GM19395 (cell line): ENCODE results near the gene RNF26.

Experiments
- ATAC-seq: cut with Tn5 transposase; IDR thresholded peaks from one replicate; pipeline ENCODE4 v1.9.1; 2021; ENCODE audit warnings: mild to moderate bottlenecking, moderate library complexity; ENCODE audit not compliant: unreplicated experiment

RNF26 gene

GRCh38 chr11:119350302-119350701, 16.0 kb downstream of the RNF26 start:
- no peak for ATAC-seq

- ATAC-seq: no peak
Measured at GRCh38 chr11:119351232-119351631, 16.9 kb downstream of the RNF26 start.

GRCh38 chr11:119352857-119353260, 18.5 kb downstream of the RNF26 start:
- ATAC-seq: no peak

- ATAC-seq: no peak
Measured at GRCh38 chr11:119355091-119355843, 20.9 kb downstream of the RNF26 start.

GRCh38 chr11:119356349-119357031, 22.2 kb downstream of the RNF26 start:
- ATAC-seq: peak; percentile 75

GRCh38 chr11:119357074-119357473, 22.7 kb downstream of the RNF26 start:
- ATAC-seq: no peak

GRCh38 chr11:119359365-119360214, 25.3 kb downstream of the RNF26 start:
- no peak for ATAC-seq

- no peak for ATAC-seq
Measured at GRCh38 chr11:119361056-119361787, 26.9 kb downstream of the RNF26 start.

- ATAC-seq: no peak
Measured at GRCh38 chr11:119361941-119362725, 27.8 kb downstream of the RNF26 start.

GRCh38 chr11:119362741-119363080, 28.4 kb downstream of the RNF26 start:
- ATAC-seq: no peak

- no peak for ATAC-seq
Measured at GRCh38 chr11:119363081-119363850, 28.9 kb downstream of the RNF26 start.

GRCh38 chr11:119363851-119364590, 29.7 kb downstream of the RNF26 start:
- no peak for ATAC-seq

- no peak for ATAC-seq
Measured at GRCh38 chr11:119365071-119365591, 30.8 kb downstream of the RNF26 start.

- no peak for ATAC-seq
Measured at GRCh38 chr11:119366690-119367620, 32.6 kb downstream of the RNF26 start.

GRCh38 chr11:119367661-119368120, 33.4 kb downstream of the RNF26 start:
- no peak for ATAC-seq

GRCh38 chr11:119368121-119369034, 34.1 kb downstream of the RNF26 start:
- no peak for ATAC-seq
